Activated T-cell treated with anti-CD3 and anti-CD28 coated beads, Interleukin-2, amount 50 U/mL, for 4 hours (primary cell): Measurements from ENCODE around the gene TDRD3. TPM values are rescaled to one million over a fixed set of nuclear protein-coding genes. Genes with fewer than 3 reads are reported as not detected.

Experiments
- ATAC-seq, 2 donors: fragments of 200-7000 bp; cut with Tn5 transposase; one replicate each; pipeline ENCODE4 v1.10.0; 2021
- DNase-seq: peaks from one replicate; pipeline ENCODE4 v3.0.0-alpha.2; 2020
- H3K27me3 Mint-ChIP-seq: one replicate; pipeline ENCODE4 v1.8.0; 2021; ENCODE audit warnings: low read depth, mixed read lengths
- H3K36me3 Mint-ChIP-seq: one replicate; pipeline ENCODE4 v1.8.0; 2022; ENCODE audit warnings: mixed read lengths; ENCODE audit not compliant: insufficient read depth
- H3K4me1 Mint-ChIP-seq: one replicate; pipeline ENCODE4 v1.8.0; 2021; ENCODE audit warnings: low read depth, mixed read lengths
- H3K4me3 Mint-ChIP-seq: one replicate; pipeline ENCODE4 v1.8.0; 2021; ENCODE audit warnings: mild to moderate bottlenecking, moderate library complexity, mixed read lengths
- H3K9me3 Mint-ChIP-seq: one replicate; pipeline ENCODE4 v1.8.0; 2021; ENCODE audit warnings: mixed read lengths
- total RNA-seq, 3 donors: library from RNA; stranded (reverse); gene quantifications; one replicate each; pipeline ENCODE4 v1.2.1, GENCODE V29; 2021

The TDRD3 gene
- total RNA-seq, 3 donors from 2014 or later = 14.3 to 16.0 (median 15.1) TPM

- Mint-ChIP-seq H3K9me3 (no peaks in the 10 kb centered on the region), H3K36me3 (peaks cover 19% of the 10 kb centered on the region), H3K27me3 (no peaks in the 10 kb centered on the region), H3K4me1 (no peaks in the 10 kb centered on the region), H3K4me3 (no peak overlapping the region)
- DNase-seq = no peak
- no peak for ATAC-seq
Measured at GRCh38 chr13:60519496-60519895, 122.5 kb downstream of the TDRD3 start.

GRCh38 chr13:60520902-60521569, 124.0 kb downstream of the TDRD3 start:
- H3K4me1 Mint-ChIP-seq = no peaks in the 10 kb centered on the region
- H3K9me3 Mint-ChIP-seq = no peaks in the 10 kb centered on the region
- DNase-seq (no peak), ATAC-seq (no peak)
- no peak overlapping the region for H3K4me3 Mint-ChIP-seq
- H3K36me3 Mint-ChIP-seq = peaks cover 14% of the 10 kb centered on the region
- H3K27me3 Mint-ChIP-seq = no peaks in the 10 kb centered on the region

GRCh38 chr13:60538566-60538965, 141.5 kb downstream of the TDRD3 start:
- H3K4me1 Mint-ChIP-seq = no peaks in the 10 kb centered on the region

GRCh38 chr13:60540276-60540675, 143.3 kb downstream of the TDRD3 start:
- H3K4me1 Mint-ChIP-seq = no peaks in the 10 kb centered on the region
- ATAC-seq (no peak), DNase-seq (no peak)
- H3K36me3 Mint-ChIP-seq = peaks cover 14% of the 10 kb centered on the region
- no peaks in the 10 kb centered on the region for H3K9me3 Mint-ChIP-seq
- H3K4me3 Mint-ChIP-seq = no peak overlapping the region
- H3K27me3 Mint-ChIP-seq = no peaks in the 10 kb centered on the region

More at GRCh38 chr13:60538566-60538965, 141.5 kb downstream of the TDRD3 start:
- DNase-seq = no peak
- Mint-ChIP-seq H3K27me3 (no peaks in the 10 kb centered on the region), H3K9me3 (no peaks in the 10 kb centered on the region), H3K36me3 (peaks cover 12% of the 10 kb centered on the region), H3K4me3 (no peak overlapping the region)
- no peak for ATAC-seq

GRCh38 chr13:60562096-60562780, 165.2 kb downstream of the TDRD3 start:
- Mint-ChIP-seq H3K27me3 (no peaks in the 10 kb centered on the region), H3K9me3 (no peaks in the 10 kb centered on the region), H3K4me1 (no peaks in the 10 kb centered on the region), H3K4me3 (no peak overlapping the region), H3K36me3 (peaks cover 25% of the 10 kb centered on the region)
- no peak for DNase-seq
- ATAC-seq = no peak

- no peak overlapping the region for H3K4me3 Mint-ChIP-seq
- peaks cover 7% of the 10 kb centered on the region for H3K9me3 Mint-ChIP-seq
- DNase-seq (no peak), ATAC-seq (no peak)
- no peaks in the 10 kb centered on the region for H3K4me1 Mint-ChIP-seq
- H3K36me3 Mint-ChIP-seq = peaks cover 51% of the 10 kb centered on the region
- no peaks in the 10 kb centered on the region for H3K27me3 Mint-ChIP-seq
Measured at GRCh38 chr13:60571571-60571970, 174.6 kb downstream of the TDRD3 start.

- no peak overlapping the region for H3K4me3 Mint-ChIP-seq
- peaks cover 7% of the 10 kb centered on the region for H3K9me3 Mint-ChIP-seq
- ATAC-seq = no peak
Measured at GRCh38 chr13:60572003-60572798, 175.2 kb downstream of the TDRD3 start.

GRCh38 chr13:60572855-60573254, 175.8 kb downstream of the TDRD3 start:
- DNase-seq (no peak), ATAC-seq (no peak)
- Mint-ChIP-seq H3K9me3 (peaks cover 7% of the 10 kb centered on the region), H3K4me3 (no peak overlapping the region), H3K27me3 (no peaks in the 10 kb centered on the region), H3K4me1 (no peaks in the 10 kb centered on the region), H3K36me3 (peaks cover 44% of the 10 kb centered on the region)

More at GRCh38 chr13:60572003-60572798, 175.2 kb downstream of the TDRD3 start:
- DNase-seq = no peak
- no peaks in the 10 kb centered on the region for H3K27me3 Mint-ChIP-seq
- H3K4me1 Mint-ChIP-seq = no peaks in the 10 kb centered on the region
- H3K36me3 Mint-ChIP-seq = peaks cover 46% of the 10 kb centered on the region

- H3K4me1 Mint-ChIP-seq = no peaks in the 10 kb centered on the region
- no peaks in the 10 kb centered on the region for H3K9me3 Mint-ChIP-seq
- ATAC-seq (no peak), DNase-seq (no peak)
- H3K36me3 Mint-ChIP-seq = peaks cover 28% of the 10 kb centered on the region
- H3K27me3 Mint-ChIP-seq = no peaks in the 10 kb centered on the region
- no peak overlapping the region for H3K4me3 Mint-ChIP-seq
Measured at GRCh38 chr13:60574735-60575134, 177.7 kb downstream of the TDRD3 start.

GRCh38 chr13:60575142-60575541, 178.1 kb downstream of the TDRD3 start:
- DNase-seq (no peak), ATAC-seq (no peak)
- Mint-ChIP-seq H3K4me1 (no peaks in the 10 kb centered on the region), H3K27me3 (no peaks in the 10 kb centered on the region), H3K4me3 (no peak overlapping the region), H3K9me3 (no peaks in the 10 kb centered on the region), H3K36me3 (peaks cover 24% of the 10 kb centered on the region)

- Mint-ChIP-seq H3K27me3 (no peaks in the 10 kb centered on the region), H3K9me3 (no peaks in the 10 kb centered on the region), H3K36me3 (peaks cover 10% of the 10 kb centered on the region), H3K4me1 (no peaks in the 10 kb centered on the region), H3K4me3 (no peak overlapping the region)
- no peak for DNase-seq
- ATAC-seq = no peak
Measured at GRCh38 chr13:60577761-60578160, 180.7 kb downstream of the TDRD3 start.

GRCh38 chr13:60583196-60583888, 186.3 kb downstream of the TDRD3 start:
- no peaks in the 10 kb centered on the region for H3K36me3 Mint-ChIP-seq
- peaks cover 3% of the 10 kb centered on the region for H3K27me3 Mint-ChIP-seq
- no peaks in the 10 kb centered on the region for H3K9me3 Mint-ChIP-seq
- ATAC-seq = no peak
- peaks cover 2% of the 10 kb centered on the region for H3K4me1 Mint-ChIP-seq
- DNase-seq = no peak
- H3K4me3 Mint-ChIP-seq = no peak overlapping the region

- Mint-ChIP-seq H3K9me3 (no peaks in the 10 kb centered on the region), H3K4me1 (peaks cover 2% of the 10 kb centered on the region), H3K4me3 (no peak overlapping the region), H3K36me3 (no peaks in the 10 kb centered on the region), H3K27me3 (peaks cover 3% of the 10 kb centered on the region)
- ATAC-seq = peak in 1 of 2 donors; percentile 25
- DNase-seq = no peak
Measured at GRCh38 chr13:60583911-60584753, 187.1 kb downstream of the TDRD3 start.
